K562 (cell line): ENCODE data around the gene LTBP1. TPM values are rescaled to one million over a fixed set of nuclear protein-coding genes. Genes with fewer than 3 reads are reported as not detected.
A peak's percentile ranks its signal among the peaks of the same experiment; 100 is the strongest.

Source experiments
- ATAC-seq: fragments of 200-7000 bp; cut with Tn5 transposase; 3 replicates; pipeline ENCODE4 v1.9.1; 2020; ENCODE audit warnings: moderate library complexity
- BruUV-seq: library from RNA; stranded (reverse); fragments of 400-500 nt; replicated peaks from 2 replicates; lab custom pipeline; 2021; lab: Mats Ljungman, UMichigan
- CTCF ChIA-PET: fragments of 300-600 bp; formaldehyde crosslinking; extraction: SDS; loops from one replicate; lab custom pipeline; 2021; ENCODE audit warnings: low intra/inter-chr PET ratio; lab: Yijun Ruan, JAX
- POLR2A ChIA-PET: fragments of 300-600, 350-650 bp; sonication (Branson Sonifier 250); formaldehyde crosslinking; extraction: SDS; loops from one replicate; lab custom pipeline; 2021; ENCODE audit warnings: antibody characterized with exemption, inconsistent platforms; lab: Yijun Ruan, JAX
- DNase-seq, 4 experiments: peaks; one replicate each; pipeline versions ENCODE4 v3.0.0 to v3.0.0-alpha.2; 2011 to 2018; ENCODE audit warnings: low spot score in 3 of 4, mixed read lengths in 3 of 4; ENCODE audit errors: extremely low read depth in 1 of 4
- FAIRE-seq: peaks from 2 replicates; lab custom pipeline; 2011; peaks lifted over from hg19 to GRCh38; lab: Jason Lieb, UNC
- H2AFZ ChIP-seq: 2 replicates; pipeline ENCODE4 v1.6.0; 2011; ENCODE audit warnings: low read depth, low read length, control low read depth, inconsistent platforms
- H3K27ac ChIP-seq: fragments of 200-600 bp; 3 replicates; pipeline ENCODE4 v1.8.0; 2011; ENCODE audit warnings: low read depth, mild to moderate bottlenecking, control low read depth, inconsistent platforms, low read length, moderate library complexity, mixed read lengths; ENCODE audit errors: extremely low read depth
- H3K27me3 ChIP-seq, 2 experiments: fragments of 300-600 bp in 1 of 2; 2 replicates in 1 of 2; 3 replicates in 1 of 2; pipeline versions ENCODE4 v1.6.0 to v1.8.0; 2011; ENCODE audit warnings: inconsistent platforms in 2 of 2, low read length in 2 of 2, mild to moderate bottlenecking in 1 of 2, mixed read lengths in 1 of 2, moderate library complexity in 1 of 2; ENCODE audit not compliant: control insufficient read depth in 2 of 2, insufficient read depth in 2 of 2
- H3K36me3 ChIP-seq: fragments of 300-600 bp; 3 replicates; pipeline ENCODE4 v1.8.0; 2011; ENCODE audit warnings: mild to moderate bottlenecking, low read length, inconsistent platforms; ENCODE audit not compliant: control insufficient read depth, insufficient read depth
- H3K4me1 ChIP-seq, 2 experiments: fragments of 200-600 bp in 1 of 2; replicated peaks in 1 of 2; 2 replicates in 1 of 2; 3 replicates in 1 of 2; pipeline versions ENCODE4 v1.5.1 to v1.8.0; 2011; ENCODE audit warnings: inconsistent platforms in 2 of 2, low read length in 2 of 2, mild to moderate bottlenecking in 1 of 2, mixed read lengths in 1 of 2, moderate library complexity in 1 of 2; ENCODE audit not compliant: control insufficient read depth in 2 of 2, insufficient read depth in 2 of 2
- H3K4me2 ChIP-seq: 2 replicates; pipeline ENCODE4 v1.6.1; 2011; ENCODE audit warnings: low read length, control low read depth, inconsistent platforms, mixed read lengths; ENCODE audit not compliant: insufficient read depth
- H3K4me3 ChIP-seq: fragments of 200-600 bp; sonication (generic), shearing (Covaris generic); 2 replicates; pipeline ENCODE4 v1.5.1; 2016; ENCODE audit warnings: control low read depth, inconsistent platforms
- H3K79me2 ChIP-seq: fragments of 200-600 bp; 3 replicates; pipeline ENCODE4 v1.8.0; 2011; ENCODE audit warnings: low read length, inconsistent platforms; ENCODE audit not compliant: control insufficient read depth, insufficient read depth
- H3K9ac ChIP-seq, 2 experiments: 2 replicates each; pipeline versions ENCODE4 v1.6.0 to v1.6.1; 2011; ENCODE audit warnings: low read depth in 2 of 2, low read length in 2 of 2, control low read depth in 1 of 2, inconsistent platforms in 1 of 2, mild to moderate bottlenecking in 1 of 2, mixed read lengths in 1 of 2; ENCODE audit not compliant: insufficient read depth in 1 of 2
- H3K9me1 ChIP-seq: one replicate; pipeline ENCODE4 v1.6.0; 2011; ENCODE audit warnings: inconsistent platforms, mild to moderate bottlenecking, low read length, moderate library complexity; ENCODE audit not compliant: control insufficient read depth, insufficient read depth
- H3K9me3 ChIP-seq: replicated peaks from 2 replicates; pipeline ENCODE4 v1.5.1; 2011; ENCODE audit warnings: low read depth, low read length, inconsistent platforms; ENCODE audit not compliant: control insufficient read depth, insufficient read depth
- H4K20me1 ChIP-seq: replicated peaks from 2 replicates; pipeline ENCODE4 v1.6.1; 2011; ENCODE audit warnings: low read length, inconsistent platforms, mixed read lengths; ENCODE audit not compliant: control insufficient read depth, insufficient read depth
- CUX1 ChIP-seq: fragments of 200-800 bp; sonication (Bioruptor generic); IDR thresholded peaks from 2 replicates; pipeline ENCODE4 v1.6.1; 2016; ENCODE audit warnings: missing genetic modification characterization, missing compliant biosample characterization
- NUFIP1 ChIP-seq: fragments of 450-650 bp; IDR thresholded peaks from 2 replicates; pipeline ENCODE4 v1.6.1; 2018; ENCODE audit not compliant: partially characterized antibody
- RNF2 ChIP-seq: sonication (generic); IDR thresholded peaks from 2 replicates; pipeline ENCODE4 v1.6.1; 2016
- TCF3 ChIP-seq: sonication (generic); formaldehyde crosslinking; IDR thresholded peaks from 2 replicates; pipeline ENCODE4 v1.4.0; 2020; ENCODE audit warnings: mild to moderate bottlenecking, missing genetic modification reagents
- WGBS: fragments of 100-300 bp; shearing (Covaris generic); methylation state at CpG from one replicate; pipeline ENCODE4 v1.1.6; 2016; ENCODE audit warnings: low coverage, mixed read lengths; ENCODE audit not compliant: insufficient coverage; ENCODE audit errors: missing lambda C conversion rate; 5-methylcytosine and 5-hydroxymethylcytosine counted together
- in situ Hi-C: fragments of 300-500 bp; cut with MboI; formaldehyde crosslinking; loops from 4 replicates; pipeline ENCODE4 v1.15.0; 2018; ENCODE audit warnings: inconsistent platforms, mixed read lengths
- intact Hi-C: fragments of 100-400 bp; cut with micrococcal nuclease; formaldehyde crosslinking; loops from 2 replicates; pipeline ENCODE4 v1.14.2; 2022
- polyA plus RNA-seq, 8 experiments: library from polyadenylated mRNA; depleted of rRNA in 4 of 8; stranded (reverse) in 5 of 8; unstranded in 3 of 8; fragments of >200 nt; fragmentation: Nextera tagmentation in 2 of 8; fragmentation: Illumina TruSeq in 1 of 8; extraction: Ambion mirVana in 2 of 8; extraction: Trizol in 1 of 8; gene quantifications; 2 replicates each; pipeline versions ENCODE4 v1.2.1 to v1.2.3, GENCODE V29; 2011 to 2014; ENCODE audit warnings: inconsistent platforms in 1 of 8, missing spikeins in 1 of 8
- total RNA-seq, 7 experiments: library from RNA; depleted of rRNA in 6 of 7; stranded (reverse); fragments of >200 nt in 6 of 7; fragmentation: Illumina TruSeq in 2 of 7; extraction: Trizol in 2 of 7; gene quantifications; 2 replicates each; pipeline versions ENCODE4 v1.2.1 to v1.2.3, GENCODE V29; 2011 to 2021; ENCODE audit warnings: low replicate concordance in 1 of 7
- TF ChIP-seq, protein P1 (sequence below): fragments of 250-450 bp; sonication (Bioruptor Pico); IDR thresholded peaks from 2 replicates; pipeline ENCODE4 v1.8.0; 2021; ENCODE audit warnings: moderate library complexity, mild to moderate bottlenecking, inconsistent platforms

The LTBP1 gene
- total and polyA plus RNA-seq, 9 of the 15 experiments (the other 6 are each of a cell fraction or from before 2014, with no cell fraction given): 3.6 to 16.4 (median 8.5) TPM

DNA sequence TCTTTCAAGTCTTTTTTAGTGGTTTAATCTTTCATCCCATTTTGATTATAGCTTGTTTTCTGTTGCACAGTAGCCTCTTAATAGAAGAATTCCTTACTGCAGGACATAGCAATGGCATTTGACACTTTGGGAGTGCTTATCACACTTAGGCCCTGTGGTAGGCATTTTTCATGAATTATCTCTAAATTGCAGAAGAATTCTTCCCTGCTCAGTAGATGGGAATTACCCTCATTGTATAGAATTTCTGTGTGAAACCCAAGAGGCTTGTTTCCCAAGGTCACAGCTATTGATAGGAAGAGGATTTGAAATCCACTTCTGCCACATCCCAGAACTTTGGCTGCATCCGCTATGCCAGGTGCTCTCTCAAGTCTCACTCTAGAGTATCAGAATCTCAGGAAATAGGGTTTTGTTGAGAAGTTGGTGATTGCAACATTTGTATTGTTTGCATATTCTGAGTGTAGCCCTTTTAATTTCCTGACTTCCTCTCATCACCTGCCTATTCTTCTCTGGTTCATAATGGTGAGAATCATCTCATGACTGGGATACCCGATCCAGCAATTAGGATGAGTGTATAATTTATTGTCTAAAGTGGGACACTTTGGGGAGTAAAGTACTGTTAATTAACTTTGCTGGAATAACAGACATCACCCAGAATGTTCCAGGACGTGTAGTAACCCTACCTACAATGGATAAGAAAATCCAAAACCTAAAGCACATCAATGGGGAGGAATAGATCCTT is 274.5 kb downstream of the LTBP1 start:
- H3K4me1 ChIP-seq: peaks cover 0 to 21% of the 10 kb centered on the region in 2 experiments; a peak in 3 of 5 replicates
- H4K20me1 ChIP-seq: no peaks in the 10 kb centered on the region
- H3K4me3 ChIP-seq: no peak overlapping the region
- no peak overlapping the region for H3K27ac ChIP-seq
- in situ Hi-C loops (no loop called here), intact Hi-C loops (no loop called here)
- FAIRE-seq: no peak
- H3K9me1 ChIP-seq: no peaks in the 10 kb centered on the region
- no peak overlapping the region for H2AFZ ChIP-seq
- ATAC-seq: no peak
- no peaks in the 10 kb centered on the region; the same call in 2 of the 3 replicates for H3K36me3 ChIP-seq
- POLR2A ChIA-PET: interaction anchor here (0.7 to 1.0 kb wide), 2 partner anchors 18 to 45 kb away, joined by 3 to 5 read pairs; no protein-coding TSS in a partner anchor
- DNase-seq: no peak
- 38% methylated on average over 3 of the region's 3 CpGs for WGBS
- no peak for TF ChIP-seq RNF2
- peak; percentile 29; the same call in 1 of the 2 replicates for TF ChIP-seq TCF3 (CRISPR knock-in tag)
- no peak for TF ChIP-seq NUFIP1
- TF ChIP-seq, protein P1, sequence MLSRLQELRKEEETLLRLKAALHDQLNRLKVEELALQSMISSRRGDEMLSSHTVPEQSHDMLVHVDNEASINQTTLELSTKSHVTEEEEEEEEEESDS (CRISPR knock-in tag): no peak
- H3K9ac ChIP-seq: no peak overlapping the region
- H3K9me3 ChIP-seq: no peaks in the 10 kb centered on the region
- CTCF ChIA-PET: no interaction called here
- BruUV-seq: no TSS peak
- no peaks in the 10 kb centered on the region for H3K27me3 ChIP-seq
- no peaks in the 10 kb centered on the region for H3K79me2 ChIP-seq
- H3K4me2 ChIP-seq: no peak overlapping the region

GRCh38 chr2:33222309-33222708 is 275.6 kb downstream of the LTBP1 start:
- no peak overlapping the region for H2AFZ ChIP-seq
- ATAC-seq (no peak), FAIRE-seq (no peak), DNase-seq (no peak)
- ChIA-PET POLR2A (interaction anchor here (0.7 kb wide), 1 partner anchor 44 kb away, joined by 5 read pairs; no protein-coding TSS in a partner anchor), CTCF (no interaction called here)
- in situ Hi-C loops: no loop called here
- no peaks in the 10 kb centered on the region; the same call in 2 of the 3 replicates for H3K36me3 ChIP-seq
- H3K9me3 ChIP-seq: no peaks in the 10 kb centered on the region
- no peak overlapping the region for H3K9ac ChIP-seq
- no peak overlapping the region for H3K4me3 ChIP-seq
- no peak overlapping the region for H3K27ac ChIP-seq
- intact Hi-C loops: no loop called here
- H3K9me1 ChIP-seq: no peaks in the 10 kb centered on the region
- no TSS peak for BruUV-seq
- no peaks in the 10 kb centered on the region for H3K79me2 ChIP-seq
- no peak overlapping the region for H3K4me2 ChIP-seq
- H4K20me1 ChIP-seq: no peaks in the 10 kb centered on the region
- peaks cover 0 to 24% of the 10 kb centered on the region in 2 experiments; a peak in 3 of 5 replicates for H3K4me1 ChIP-seq
- 86% methylated on average over 1 of the region's 1 CpG for WGBS
- no peaks in the 10 kb centered on the region for H3K27me3 ChIP-seq
- TF ChIP-seq CUX1: no peak
